DOHH2 (cell line): Measurements from ENCODE around the gene PATJ.

ENCODE experiments used
- H3F3A ChIP-seq: fragments of 200-600 bp; sonication (generic), shearing (Covaris generic); 2 replicates; pipeline ENCODE4 v1.6.0; 2016; ENCODE audit warnings: antibody characterized with exemption, mild to moderate bottlenecking; ENCODE audit not compliant: control insufficient read depth, insufficient read depth
- H3K27ac ChIP-seq: fragments of 200-600 bp; sonication (generic); 2 replicates; pipeline ENCODE4 v1.5.1; 2014; ENCODE audit warnings: low read depth, mild to moderate bottlenecking, low read length, moderate library complexity
- H3K27me3 ChIP-seq: fragments of 200-600 bp; sonication (generic); 2 replicates; pipeline ENCODE4 v1.6.1; 2014; ENCODE audit warnings: mild to moderate bottlenecking, low read length, mixed read lengths; ENCODE audit not compliant: control insufficient read depth
- H3K36me3 ChIP-seq: fragments of 200-600 bp; sonication (generic); 2 replicates; pipeline ENCODE4 v1.6.1; 2014; ENCODE audit warnings: mild to moderate bottlenecking, low read length, moderate library complexity, mixed read lengths; ENCODE audit not compliant: control insufficient read depth
- H3K4me1 ChIP-seq: fragments of 200-600 bp; sonication (generic); 2 replicates; pipeline ENCODE4 v1.6.1; 2014; ENCODE audit warnings: mild to moderate bottlenecking, low read length, mixed read lengths; ENCODE audit not compliant: control insufficient read depth
- H3K4me2 ChIP-seq: fragments of 200-600 bp; sonication (generic); 2 replicates; pipeline ENCODE4 v1.6.0; 2014; ENCODE audit warnings: mild to moderate bottlenecking, low read length, moderate library complexity
- H3K4me3 ChIP-seq: fragments of 200-600 bp; sonication (generic); 2 replicates; pipeline ENCODE4 v1.5.1; 2014; ENCODE audit warnings: mild to moderate bottlenecking, low read length, mixed read lengths
- H3K79me2 ChIP-seq: fragments of 200-600 bp; sonication (generic); 2 replicates; pipeline ENCODE4 v1.6.1; 2014; ENCODE audit warnings: mild to moderate bottlenecking, low read length, mixed read lengths; ENCODE audit not compliant: control insufficient read depth
- H3K9me2 ChIP-seq: fragments of 200-600 bp; sonication (generic); replicated peaks from 2 replicates; pipeline ENCODE4 v1.6.1; 2014; ENCODE audit warnings: mild to moderate bottlenecking, low read length, mixed read lengths; ENCODE audit not compliant: control insufficient read depth
- H3K9me3 ChIP-seq: fragments of 200-600 bp; sonication (generic); 2 replicates; pipeline ENCODE4 v1.6.1; 2014; ENCODE audit warnings: antibody characterized with exemption, low read length, mixed read lengths; ENCODE audit not compliant: control insufficient read depth, insufficient read depth
- H4K20me1 ChIP-seq: fragments of 200-600 bp; sonication (generic); 2 replicates; pipeline ENCODE4 v1.6.0; 2014; ENCODE audit warnings: low read depth, mild to moderate bottlenecking, antibody characterized with exemption, low read length, moderate library complexity; ENCODE audit not compliant: control insufficient read depth, insufficient read depth
- EZH2phosphoT487 ChIP-seq: fragments of 200-600 bp; sonication (generic); IDR thresholded peaks from 2 replicates; pipeline ENCODE4 v1.6.1; 2017; ENCODE audit warnings: borderline replicate concordance, mild to moderate bottlenecking, antibody characterized with exemption, low read length, moderate library complexity, mixed read lengths
- TF ChIP-seq, protein P1 (sequence below): fragments of 200-600 bp; sonication (generic); IDR thresholded peaks from one replicate; pipeline ENCODE4 v1.5.1; 2014; ENCODE audit warnings: antibody characterized with exemption, mild to moderate bottlenecking, low read depth, low read length; ENCODE audit not compliant: poor library complexity, severe bottlenecking

PATJ gene

DNA sequence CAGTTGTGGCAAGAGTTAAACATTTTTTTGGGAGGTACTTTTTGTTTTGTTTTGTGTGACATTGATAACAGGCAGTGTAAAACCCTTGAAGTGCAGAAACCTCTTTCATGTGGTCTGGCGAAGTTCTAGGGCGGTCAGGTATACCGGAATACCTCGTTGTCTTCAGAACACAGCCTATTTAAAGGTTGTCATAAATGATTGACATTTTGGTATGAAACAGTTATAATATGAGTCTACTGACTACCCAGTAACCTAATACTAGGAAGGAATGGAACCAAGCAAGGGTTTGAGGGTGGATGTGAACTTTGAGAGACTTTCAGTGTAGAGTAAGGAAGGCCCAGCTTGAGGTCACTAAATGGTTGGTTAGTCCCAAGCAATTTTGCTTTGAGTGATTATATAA lies 40.5 kb downstream of the PATJ start:
- Histone ChIP-seq H3K4me2 (no peak overlapping the region), H3K9me2 (no peaks in the 10 kb centered on the region), H3K4me1 (no peaks in the 10 kb centered on the region), H3K9me3 (no peaks in the 10 kb centered on the region), H3F3A (no peaks in the 10 kb centered on the region), H3K79me2 (no peaks in the 10 kb centered on the region), H3K4me3 (no peak overlapping the region), H3K27ac (no peak overlapping the region), H4K20me1 (no peaks in the 10 kb centered on the region), H3K36me3 (no peaks in the 10 kb centered on the region), H3K27me3 (no peaks in the 10 kb centered on the region)
- no peak for TF ChIP-seq EZH2phosphoT487
- TF ChIP-seq, protein P1, sequence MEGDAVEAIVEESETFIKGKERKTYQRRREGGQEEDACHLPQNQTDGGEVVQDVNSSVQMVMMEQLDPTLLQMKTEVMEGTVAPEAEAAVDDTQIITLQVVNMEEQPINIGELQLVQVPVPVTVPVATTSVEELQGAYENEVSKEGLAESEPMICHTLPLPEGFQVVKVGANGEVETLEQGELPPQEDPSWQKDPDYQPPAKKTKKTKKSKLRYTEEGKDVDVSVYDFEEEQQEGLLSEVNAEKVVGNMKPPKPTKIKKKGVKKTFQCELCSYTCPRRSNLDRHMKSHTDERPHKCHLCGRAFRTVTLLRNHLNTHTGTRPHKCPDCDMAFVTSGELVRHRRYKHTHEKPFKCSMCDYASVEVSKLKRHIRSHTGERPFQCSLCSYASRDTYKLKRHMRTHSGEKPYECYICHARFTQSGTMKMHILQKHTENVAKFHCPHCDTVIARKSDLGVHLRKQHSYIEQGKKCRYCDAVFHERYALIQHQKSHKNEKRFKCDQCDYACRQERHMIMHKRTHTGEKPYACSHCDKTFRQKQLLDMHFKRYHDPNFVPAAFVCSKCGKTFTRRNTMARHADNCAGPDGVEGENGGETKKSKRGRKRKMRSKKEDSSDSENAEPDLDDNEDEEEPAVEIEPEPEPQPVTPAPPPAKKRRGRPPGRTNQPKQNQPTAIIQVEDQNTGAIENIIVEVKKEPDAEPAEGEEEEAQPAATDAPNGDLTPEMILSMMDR = no peak

GRCh38 chr1:61784726-61785125 lies 42.4 kb downstream of the PATJ start:
- H3K4me3 ChIP-seq = no peak overlapping the region
- H4K20me1 ChIP-seq = no peaks in the 10 kb centered on the region
- no peaks in the 10 kb centered on the region for H3K79me2 ChIP-seq
- no peaks in the 10 kb centered on the region for H3K9me3 ChIP-seq
- TF ChIP-seq, protein P1 = no peak
- TF ChIP-seq EZH2phosphoT487 = no peak
- H3K27me3 ChIP-seq = no peaks in the 10 kb centered on the region
- H3F3A ChIP-seq = no peaks in the 10 kb centered on the region
- H3K27ac ChIP-seq = no peak overlapping the region
- no peak overlapping the region for H3K4me2 ChIP-seq
- no peaks in the 10 kb centered on the region for H3K36me3 ChIP-seq
- no peaks in the 10 kb centered on the region for H3K4me1 ChIP-seq
- no peaks in the 10 kb centered on the region for H3K9me2 ChIP-seq

- Histone ChIP-seq H3K4me2 (no peak overlapping the region), H3K4me3 (no peak overlapping the region), H3K27me3 (no peaks in the 10 kb centered on the region), H3K79me2 (no peaks in the 10 kb centered on the region), H3F3A (no peaks in the 10 kb centered on the region), H3K9me3 (no peaks in the 10 kb centered on the region), H3K4me1 (no peaks in the 10 kb centered on the region), H3K36me3 (no peaks in the 10 kb centered on the region), H3K27ac (no peak overlapping the region), H3K9me2 (no peaks in the 10 kb centered on the region), H4K20me1 (no peaks in the 10 kb centered on the region)
- TF ChIP-seq, protein P1 = no peak
- no peak for TF ChIP-seq EZH2phosphoT487
Observed at GRCh38 chr1:61790837-61791236, 48.6 kb downstream of the PATJ start.
